Colonic mucosa (tissue), 4 donors: ENCODE results near the gene GDF9. TPM values are rescaled to one million over a fixed set of nuclear protein-coding genes. Genes with fewer than 3 reads are reported as not detected.

Experiments
- DNase-seq: peaks from one replicate; pipeline ENCODE4 v3.0.0-alpha.2; 2020
- H3K27ac ChIP-seq: fragments of 200-600 bp; one replicate; pipeline ENCODE4 v1.8.0; 2021
- H3K27me3 ChIP-seq: fragments of 200-600 bp; one replicate; pipeline ENCODE4 v1.8.0; 2021
- H3K36me3 ChIP-seq: fragments of 200-600 bp; one replicate; pipeline ENCODE4 v1.8.0; 2021
- H3K4me1 ChIP-seq: fragments of 200-600 bp; one replicate; pipeline ENCODE4 v1.8.0; 2021; ENCODE audit warnings: mild to moderate bottlenecking
- H3K4me3 ChIP-seq: fragments of 200-600 bp; one replicate; pipeline ENCODE4 v1.8.0; 2021
- H3K9ac ChIP-seq, 2 donors: one replicate each; pipeline ENCODE4 v1.7.0; 2013; ENCODE audit warnings: control low read depth in 2 of 2, low read depth in 2 of 2, low read length in 2 of 2
- H3K9me3 ChIP-seq: fragments of 200-600 bp; one replicate; pipeline ENCODE4 v1.8.0; 2021
- intact Hi-C: fragments of 100-400 bp; cut with DNase I; formaldehyde crosslinking; loops from one replicate; pipeline ENCODE4 v1.14.1; 2022
- total RNA-seq, 2 donors: library from RNA; stranded (reverse); fragmentation: NEBNext Ultra II Directional in 1 of 2; extraction: Animal tissue kit (Norgen Biotek cat#: 25700) in 1 of 2; gene quantifications; one replicate each; pipeline ENCODE4 v1.2.1, GENCODE V29; 2021
- TF ChIP-seq, protein P1 (sequence below): fragments of 200-600 bp; IDR thresholded peaks from one replicate; pipeline ENCODE4 v1.8.0; 2022; ENCODE audit warnings: antibody characterized with exemption, mild to moderate bottlenecking
- donor health status: healthy.
- donor health status: DM: no; HTN: no; CAD: no.
- donor health status: DM: no; HTN: no; CAD: no.

The GDF9 gene
- total RNA-seq, 2 donors from 2014 or later, result 0.64 to 0.69 TPM

DNA sequence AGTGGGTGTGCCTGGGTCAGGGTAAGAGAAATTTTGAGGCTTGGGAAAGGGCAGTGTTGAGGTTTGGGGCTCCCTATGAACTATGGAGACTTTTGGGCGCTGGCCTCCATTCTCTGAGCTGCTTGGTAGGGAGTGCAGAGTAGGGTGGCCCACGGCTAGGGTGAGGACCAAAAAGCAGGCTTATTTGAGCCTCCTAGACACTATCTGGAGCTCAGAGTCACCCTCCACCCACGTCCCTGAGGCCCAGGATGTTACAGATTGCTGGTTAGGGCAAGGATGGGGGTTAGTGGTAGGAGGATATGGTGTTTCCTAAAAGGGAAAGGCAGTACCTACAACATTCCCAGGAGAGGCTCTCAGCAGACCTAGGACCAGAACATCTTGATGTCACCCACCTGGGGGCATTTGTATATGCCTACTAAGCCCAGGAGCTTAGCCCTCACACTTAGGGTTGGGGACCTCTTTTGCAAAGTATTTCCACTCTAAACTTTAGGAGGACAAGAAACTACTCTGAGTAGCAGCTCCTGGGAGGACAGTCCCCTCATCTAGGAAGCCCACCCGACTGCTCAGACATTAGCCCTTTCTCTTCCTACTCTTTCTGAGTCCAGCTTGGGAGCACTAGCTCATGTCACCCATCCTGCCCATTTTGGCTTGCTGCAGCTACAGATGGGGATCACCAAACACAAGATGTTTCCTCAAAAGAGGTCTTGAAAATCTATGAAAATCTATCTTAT lies 38.2 kb downstream of the GDF9 start:
- Histone ChIP-seq H3K27ac (no peak overlapping the region), H3K27me3 (no peaks in the 10 kb centered on the region), H3K4me1 (no peaks in the 10 kb centered on the region), H3K4me3 (no peak overlapping the region), H3K9me3 (no peaks in the 10 kb centered on the region), H3K9ac (no peak overlapping the region), H3K36me3 (no peaks in the 10 kb centered on the region)
- DNase-seq, result no peak
- intact Hi-C loops, result loop anchor here (10.0 kb wide), 2 partner anchors 303 to 443 kb away; no protein-coding TSS in a partner anchor
- TF ChIP-seq, protein P1, sequence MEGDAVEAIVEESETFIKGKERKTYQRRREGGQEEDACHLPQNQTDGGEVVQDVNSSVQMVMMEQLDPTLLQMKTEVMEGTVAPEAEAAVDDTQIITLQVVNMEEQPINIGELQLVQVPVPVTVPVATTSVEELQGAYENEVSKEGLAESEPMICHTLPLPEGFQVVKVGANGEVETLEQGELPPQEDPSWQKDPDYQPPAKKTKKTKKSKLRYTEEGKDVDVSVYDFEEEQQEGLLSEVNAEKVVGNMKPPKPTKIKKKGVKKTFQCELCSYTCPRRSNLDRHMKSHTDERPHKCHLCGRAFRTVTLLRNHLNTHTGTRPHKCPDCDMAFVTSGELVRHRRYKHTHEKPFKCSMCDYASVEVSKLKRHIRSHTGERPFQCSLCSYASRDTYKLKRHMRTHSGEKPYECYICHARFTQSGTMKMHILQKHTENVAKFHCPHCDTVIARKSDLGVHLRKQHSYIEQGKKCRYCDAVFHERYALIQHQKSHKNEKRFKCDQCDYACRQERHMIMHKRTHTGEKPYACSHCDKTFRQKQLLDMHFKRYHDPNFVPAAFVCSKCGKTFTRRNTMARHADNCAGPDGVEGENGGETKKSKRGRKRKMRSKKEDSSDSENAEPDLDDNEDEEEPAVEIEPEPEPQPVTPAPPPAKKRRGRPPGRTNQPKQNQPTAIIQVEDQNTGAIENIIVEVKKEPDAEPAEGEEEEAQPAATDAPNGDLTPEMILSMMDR, result no peak

DNA sequence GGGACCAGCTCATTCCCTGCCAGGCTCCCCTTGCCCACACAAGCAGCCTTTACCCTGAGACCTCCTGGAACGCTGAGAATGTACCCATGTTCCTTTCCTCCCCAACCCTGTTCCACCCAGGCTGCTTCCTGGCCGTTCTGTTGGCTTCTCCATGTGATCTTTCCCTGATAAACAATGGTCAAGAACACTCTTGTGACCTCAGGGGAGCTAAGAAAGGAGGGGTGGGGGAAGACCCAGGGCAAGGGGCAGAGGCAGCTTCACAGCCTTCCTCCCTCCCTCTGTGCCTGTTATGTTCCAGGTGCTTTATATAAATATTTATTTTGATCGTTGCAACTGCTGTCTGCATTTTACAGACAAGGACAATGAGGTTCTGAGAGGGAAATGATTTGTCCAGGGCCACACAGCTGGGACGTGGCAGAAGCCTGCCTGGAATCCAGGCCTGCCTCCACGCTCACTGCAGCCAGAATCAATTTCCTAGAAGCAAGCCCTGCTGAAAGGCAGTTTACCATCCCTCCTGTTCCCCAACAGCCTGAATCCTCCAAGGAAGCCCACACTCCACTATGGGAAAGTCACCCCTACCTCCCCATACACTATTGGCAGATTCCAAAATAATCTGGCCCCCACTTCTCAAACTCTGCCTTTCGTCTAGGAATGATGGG lies 39.7 kb downstream of the GDF9 start:
- DNase-seq, result no peak
- Histone ChIP-seq H3K4me3 (no peak overlapping the region), H3K27me3 (no peaks in the 10 kb centered on the region), H3K36me3 (no peaks in the 10 kb centered on the region), H3K9me3 (no peaks in the 10 kb centered on the region), H3K4me1 (no peaks in the 10 kb centered on the region), H3K27ac (no peak overlapping the region), H3K9ac (no peak overlapping the region)
- TF ChIP-seq, protein P1, result no peak
- intact Hi-C loops, result loop anchor here (10.0 kb wide), 2 partner anchors 302 to 442 kb away; no protein-coding TSS in a partner anchor

DNA sequence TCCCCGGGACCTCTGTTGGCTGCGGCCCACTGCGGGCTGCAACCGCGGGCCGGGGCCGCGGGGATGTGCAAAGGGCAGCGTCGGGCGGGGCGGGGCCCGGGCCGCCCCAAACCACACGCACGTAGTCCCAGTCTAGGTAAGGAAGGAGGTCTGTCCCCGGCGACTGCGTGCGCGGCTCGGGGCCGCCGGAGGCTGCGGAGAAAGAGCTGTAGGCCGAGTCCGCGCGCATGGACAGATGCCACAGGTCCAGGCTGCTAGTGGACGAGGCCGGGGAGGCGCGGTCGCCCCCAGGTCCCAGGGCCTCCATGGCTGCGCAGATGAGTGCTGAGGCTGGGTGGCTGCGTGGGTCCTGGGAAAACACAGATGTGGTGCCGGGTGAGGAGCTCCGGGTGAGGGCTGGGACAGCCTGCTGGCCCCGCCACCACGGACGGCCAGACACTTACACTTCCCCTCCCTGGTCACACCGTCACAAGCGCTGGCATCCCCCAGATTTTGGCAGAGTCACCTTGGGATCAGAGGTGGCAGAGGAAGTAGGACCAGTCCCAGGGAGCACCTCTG lies 40.4 kb downstream of the GDF9 start:
- H3K4me1 ChIP-seq, result no peaks in the 10 kb centered on the region
- H3K9me3 ChIP-seq, result no peaks in the 10 kb centered on the region
- no peaks in the 10 kb centered on the region for H3K36me3 ChIP-seq
- no peak for DNase-seq
- TF ChIP-seq, protein P1, result no peak
- H3K9ac ChIP-seq, result no peak overlapping the region
- no peak overlapping the region for H3K27ac ChIP-seq
- intact Hi-C loops, result loop anchor here (10.0 kb wide), 2 partner anchors 301 to 441 kb away; no protein-coding TSS in a partner anchor
- H3K4me3 ChIP-seq, result no peak overlapping the region
- H3K27me3 ChIP-seq, result no peaks in the 10 kb centered on the region

DNA sequence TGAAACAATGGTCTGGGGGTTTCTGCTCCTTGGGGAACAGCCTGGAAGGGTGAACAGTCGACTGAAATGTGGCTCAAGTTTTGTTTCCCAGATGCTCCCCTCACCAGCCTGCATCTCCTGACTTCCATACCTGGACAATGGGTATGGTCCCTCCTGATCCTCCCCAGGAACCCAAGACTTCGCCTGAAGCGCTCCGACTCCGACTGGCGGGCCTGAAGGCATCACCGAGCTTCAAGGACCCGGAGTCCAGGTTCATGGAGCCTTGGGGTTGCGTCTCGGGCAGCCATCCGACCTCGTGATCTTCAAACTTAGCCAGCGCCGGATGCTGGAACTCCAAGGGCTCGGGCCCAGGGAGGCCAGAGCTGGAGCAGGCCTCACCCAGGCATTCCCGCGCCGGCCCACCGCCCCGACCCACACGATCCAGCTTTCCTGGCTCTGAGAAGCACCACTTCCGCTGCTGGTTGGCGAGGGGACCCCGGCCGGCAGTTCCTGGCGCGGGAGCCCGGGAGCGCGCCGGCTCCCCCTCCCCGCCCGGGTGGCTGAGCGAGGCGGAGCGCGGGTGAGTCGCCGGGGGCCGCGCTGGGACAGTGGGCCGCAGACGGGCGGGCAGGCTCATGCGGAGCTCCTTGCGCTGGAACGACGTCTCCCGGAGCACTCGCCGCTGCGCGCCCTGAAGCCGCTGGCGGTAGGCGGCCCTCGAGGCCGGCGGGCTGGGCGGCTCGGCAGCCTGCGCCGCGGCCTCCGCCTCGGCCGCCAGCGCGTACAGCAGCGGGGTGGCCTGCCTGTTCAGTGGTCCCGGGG lies 41.0 kb downstream of the GDF9 start:
- H3K9me3 ChIP-seq, result no peaks in the 10 kb centered on the region
- H3K4me1 ChIP-seq, result no peaks in the 10 kb centered on the region
- DNase-seq, result no peak
- H3K4me3 ChIP-seq, result no peak overlapping the region
- TF ChIP-seq, protein P1, result no peak
- H3K9ac ChIP-seq, result no peak overlapping the region
- no peak overlapping the region for H3K27ac ChIP-seq
- no peaks in the 10 kb centered on the region for H3K36me3 ChIP-seq
- intact Hi-C loops, result loop anchor here (10.0 kb wide), 2 partner anchors 300 to 440 kb away; no protein-coding TSS in a partner anchor
- H3K27me3 ChIP-seq, result no peaks in the 10 kb centered on the region

DNA sequence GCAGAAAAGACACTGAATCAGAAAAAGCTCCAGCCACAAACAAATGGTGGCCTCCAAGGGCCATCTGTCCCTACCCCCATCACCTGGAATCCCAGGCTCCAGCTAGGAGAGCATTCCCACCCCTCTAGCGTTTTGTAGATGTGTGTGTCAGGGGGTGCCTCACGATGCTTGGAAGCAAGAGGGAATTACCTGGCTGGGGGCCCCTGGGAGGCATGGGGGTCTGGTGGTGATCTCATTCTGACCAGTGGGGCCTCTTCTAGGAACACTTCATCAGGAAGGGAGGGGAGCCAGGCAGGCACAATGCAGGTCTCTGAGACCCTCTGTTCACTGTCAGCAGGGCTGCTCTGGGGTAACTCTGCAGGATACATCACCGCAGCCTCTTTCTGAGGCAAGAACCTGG lies 41.8 kb downstream of the GDF9 start:
- Histone ChIP-seq H3K36me3 (no peaks in the 10 kb centered on the region), H3K4me1 (no peaks in the 10 kb centered on the region), H3K27me3 (no peaks in the 10 kb centered on the region), H3K4me3 (no peak overlapping the region), H3K27ac (no peak overlapping the region), H3K9ac (no peak overlapping the region), H3K9me3 (no peaks in the 10 kb centered on the region)
- TF ChIP-seq, protein P1, result no peak
- no peak for DNase-seq
- intact Hi-C loops, result loop anchor here (5.0 to 10.0 kb wide), 3 partner anchors 72 to 440 kb away; no protein-coding TSS in a partner anchor
